GM12892 (cell line): ENCODE measurements around the gene NEURL1.

ENCODE experiments used
- POLR2A ChIP-seq: IDR thresholded peaks from 2 replicates; pipeline ENCODE4 v1.6.1; 2011; ENCODE audit warnings: low read depth, low read length, control low read depth
- POLR2AphosphoS5 ChIP-seq: IDR thresholded peaks from 2 replicates; pipeline ENCODE4 v1.6.1; 2011; ENCODE audit warnings: low read depth, low read length, control low read depth
- TAF1 ChIP-seq: IDR thresholded peaks from 2 replicates; pipeline ENCODE4 v1.6.1; 2011; ENCODE audit warnings: low read depth, mild to moderate bottlenecking, control low read depth, low read length, borderline replicate concordance

- no peak for TF ChIP-seq POLR2AphosphoS5
- TF ChIP-seq TAF1 = no peak
- no peak for TF ChIP-seq POLR2A
Measured at GRCh38 chr10:103573205-103573487, 79.6 kb downstream of the NEURL1 start.
